OCI-LY3 (cell line): Measurements from ENCODE around the gene ARL13A.
"Not testable (repeated sequence)": the region's sequence is repeated elsewhere in the genome, so short reads cannot be mapped to it uniquely, and the experiment has no call there.

Experiments used
- H2AFZ ChIP-seq: fragments of 200-600, 300-600 bp; shearing (Covaris generic); 2 replicates; pipeline ENCODE4 v1.6.0; 2014; ENCODE audit warnings: antibody characterized with exemption, low read depth, low read length
- H3K27ac ChIP-seq: fragments of 200-600, 300-600 bp; sonication (generic); 2 replicates; pipeline ENCODE4 v1.5.1; 2014; ENCODE audit warnings: mild to moderate bottlenecking, low read length, moderate library complexity, mixed read lengths
- H3K27me3 ChIP-seq: fragments of 200-600, 300-600 bp; sonication (generic); 2 replicates; pipeline ENCODE4 v1.6.1; 2014; ENCODE audit warnings: low read depth, low read length, mixed read lengths
- H3K36me3 ChIP-seq: fragments of 200-600, 300-600 bp; sonication (generic); replicated peaks from 2 replicates; pipeline ENCODE3; 2014; ENCODE audit warnings: low read depth, low read length, mixed read lengths
- H3K4me1 ChIP-seq: fragments of 300-600, 200-600 bp; sonication (generic); 2 replicates; pipeline ENCODE4 v1.6.1; 2014; ENCODE audit warnings: low read length, mixed read lengths
- H3K4me2 ChIP-seq: fragments of 200-600, 300-600 bp; sonication (generic); 2 replicates; pipeline ENCODE4 v1.6.1; 2014; ENCODE audit warnings: low read length, mixed read lengths
- H3K4me3 ChIP-seq: fragments of 300-600, 200-600 bp; sonication (generic); 2 replicates; pipeline ENCODE4 v1.5.1; 2014; ENCODE audit warnings: antibody characterized with exemption, mild to moderate bottlenecking, low read length, moderate library complexity
- H3K79me2 ChIP-seq: fragments of 300-600, 200-600 bp; shearing (Covaris generic); 2 replicates; pipeline ENCODE4 v1.6.1; 2014; ENCODE audit warnings: mild to moderate bottlenecking, low read length, mixed read lengths
- H3K9ac ChIP-seq: fragments of 300-600, 200-600 bp; shearing (Covaris generic); 2 replicates; pipeline ENCODE4 v1.6.0; 2014; ENCODE audit warnings: mild to moderate bottlenecking, low read length, moderate library complexity
- H3K9me3 ChIP-seq: fragments of 200-600, 300-600 bp; shearing (Covaris generic); 2 replicates; pipeline ENCODE4 v1.6.1; 2014; ENCODE audit warnings: low read length, mixed read lengths; ENCODE audit not compliant: insufficient read depth
- H4K20me1 ChIP-seq: fragments of 200-600, 300-600 bp; sonication (generic); 2 replicates; pipeline ENCODE4 v1.6.1; 2016; ENCODE audit warnings: low read length, mixed read lengths; ENCODE audit not compliant: insufficient read depth
- EZH2phosphoT487 ChIP-seq: fragments of 200-600 bp; shearing (Covaris generic); IDR thresholded peaks from 2 replicates; pipeline ENCODE4 v1.6.1; 2018; ENCODE audit warnings: antibody characterized with exemption, mixed run types, low read depth
- TF ChIP-seq, protein P1 (sequence below): fragments of 200-600, 300-600 bp; sonication (generic); IDR thresholded peaks from 2 replicates; pipeline ENCODE4 v1.5.1; 2014; ENCODE audit warnings: antibody characterized with exemption, low read length, low read depth

ARL13A gene

DNA sequence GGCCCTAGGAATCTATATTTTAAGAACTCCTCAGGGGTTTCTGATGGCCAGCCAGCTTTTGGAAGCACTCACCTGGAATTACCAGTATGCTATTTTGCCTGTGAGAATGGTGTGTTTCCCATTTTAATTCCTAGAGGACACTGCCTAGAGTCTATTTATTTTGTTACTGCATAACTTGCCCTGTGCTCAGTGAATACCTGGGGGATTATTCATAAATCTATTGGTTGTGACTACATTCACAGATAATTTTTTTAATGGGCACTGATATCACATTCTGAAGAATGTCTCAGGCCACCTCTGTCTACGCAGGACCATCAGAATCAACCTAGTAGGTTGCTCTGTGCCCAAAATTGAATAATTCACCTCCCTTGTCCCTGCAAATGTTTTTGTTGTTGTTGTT lies 6.7 kb downstream of the ARL13A start:
- Histone ChIP-seq H3K9ac (no peak overlapping the region), H3K4me1 (no peaks in the 10 kb centered on the region), H2AFZ (no peak overlapping the region), H3K4me2 (no peak overlapping the region), H3K36me3 (no peaks in the 10 kb centered on the region), H3K27ac (no peak overlapping the region), H3K9me3 (no peaks in the 10 kb centered on the region), H3K4me3 (no peak overlapping the region), H4K20me1 (no peaks in the 10 kb centered on the region), H3K27me3 (no peaks in the 10 kb centered on the region), H3K79me2 (no peaks in the 10 kb centered on the region)
- TF ChIP-seq EZH2phosphoT487, result no peak
- TF ChIP-seq, protein P1, sequence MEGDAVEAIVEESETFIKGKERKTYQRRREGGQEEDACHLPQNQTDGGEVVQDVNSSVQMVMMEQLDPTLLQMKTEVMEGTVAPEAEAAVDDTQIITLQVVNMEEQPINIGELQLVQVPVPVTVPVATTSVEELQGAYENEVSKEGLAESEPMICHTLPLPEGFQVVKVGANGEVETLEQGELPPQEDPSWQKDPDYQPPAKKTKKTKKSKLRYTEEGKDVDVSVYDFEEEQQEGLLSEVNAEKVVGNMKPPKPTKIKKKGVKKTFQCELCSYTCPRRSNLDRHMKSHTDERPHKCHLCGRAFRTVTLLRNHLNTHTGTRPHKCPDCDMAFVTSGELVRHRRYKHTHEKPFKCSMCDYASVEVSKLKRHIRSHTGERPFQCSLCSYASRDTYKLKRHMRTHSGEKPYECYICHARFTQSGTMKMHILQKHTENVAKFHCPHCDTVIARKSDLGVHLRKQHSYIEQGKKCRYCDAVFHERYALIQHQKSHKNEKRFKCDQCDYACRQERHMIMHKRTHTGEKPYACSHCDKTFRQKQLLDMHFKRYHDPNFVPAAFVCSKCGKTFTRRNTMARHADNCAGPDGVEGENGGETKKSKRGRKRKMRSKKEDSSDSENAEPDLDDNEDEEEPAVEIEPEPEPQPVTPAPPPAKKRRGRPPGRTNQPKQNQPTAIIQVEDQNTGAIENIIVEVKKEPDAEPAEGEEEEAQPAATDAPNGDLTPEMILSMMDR, result no peak

DNA sequence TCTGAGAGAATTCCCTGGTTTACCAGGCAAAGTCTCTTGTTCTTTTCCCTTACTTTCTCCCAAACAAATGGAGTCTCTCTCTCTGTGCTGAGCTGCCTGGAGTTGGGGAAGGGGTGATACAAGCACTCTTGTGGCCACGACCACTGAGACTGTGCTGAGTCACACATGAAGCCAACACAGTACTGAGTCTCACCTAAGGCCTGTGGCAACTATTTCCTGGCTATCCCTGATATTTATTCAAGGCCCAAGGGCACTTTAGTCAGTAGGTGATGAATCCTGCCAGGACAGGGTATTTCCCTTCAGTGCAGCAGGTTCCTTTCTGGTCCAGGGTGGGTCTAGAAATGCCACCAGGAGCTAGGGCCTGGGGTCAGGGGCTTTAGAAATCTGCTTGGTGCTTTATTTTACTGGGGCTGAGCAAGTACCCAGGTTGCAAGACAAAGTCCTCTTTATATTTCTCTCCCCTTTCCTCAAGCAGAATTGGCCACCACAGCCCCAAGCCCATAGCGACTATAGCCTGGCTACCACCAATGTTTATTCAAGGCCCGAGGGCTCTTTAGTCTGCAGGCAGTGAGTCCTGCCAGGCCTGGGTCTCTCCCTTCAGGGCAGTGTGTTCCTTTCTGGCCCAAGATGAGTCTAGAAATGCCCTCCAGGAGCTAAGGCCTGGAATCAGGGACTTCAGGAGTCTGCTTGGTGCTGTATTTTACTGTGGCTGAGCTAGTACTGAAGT lies 10.5 kb downstream of the ARL13A start:
- Histone ChIP-seq H2AFZ (no peak overlapping the region), H3K36me3 (no peaks in the 10 kb centered on the region), H3K9ac (no peak overlapping the region), H3K27me3 (no peaks in the 10 kb centered on the region), H3K4me2 (no peak overlapping the region), H3K9me3 (no peaks in the 10 kb centered on the region), H3K79me2 (no peaks in the 10 kb centered on the region), H3K4me1 (no peaks in the 10 kb centered on the region), H3K27ac (no peak overlapping the region), H3K4me3 (no peak overlapping the region), H4K20me1 (no peaks in the 10 kb centered on the region)
- TF ChIP-seq EZH2phosphoT487, result no peak
- TF ChIP-seq, protein P1, result no peak

DNA sequence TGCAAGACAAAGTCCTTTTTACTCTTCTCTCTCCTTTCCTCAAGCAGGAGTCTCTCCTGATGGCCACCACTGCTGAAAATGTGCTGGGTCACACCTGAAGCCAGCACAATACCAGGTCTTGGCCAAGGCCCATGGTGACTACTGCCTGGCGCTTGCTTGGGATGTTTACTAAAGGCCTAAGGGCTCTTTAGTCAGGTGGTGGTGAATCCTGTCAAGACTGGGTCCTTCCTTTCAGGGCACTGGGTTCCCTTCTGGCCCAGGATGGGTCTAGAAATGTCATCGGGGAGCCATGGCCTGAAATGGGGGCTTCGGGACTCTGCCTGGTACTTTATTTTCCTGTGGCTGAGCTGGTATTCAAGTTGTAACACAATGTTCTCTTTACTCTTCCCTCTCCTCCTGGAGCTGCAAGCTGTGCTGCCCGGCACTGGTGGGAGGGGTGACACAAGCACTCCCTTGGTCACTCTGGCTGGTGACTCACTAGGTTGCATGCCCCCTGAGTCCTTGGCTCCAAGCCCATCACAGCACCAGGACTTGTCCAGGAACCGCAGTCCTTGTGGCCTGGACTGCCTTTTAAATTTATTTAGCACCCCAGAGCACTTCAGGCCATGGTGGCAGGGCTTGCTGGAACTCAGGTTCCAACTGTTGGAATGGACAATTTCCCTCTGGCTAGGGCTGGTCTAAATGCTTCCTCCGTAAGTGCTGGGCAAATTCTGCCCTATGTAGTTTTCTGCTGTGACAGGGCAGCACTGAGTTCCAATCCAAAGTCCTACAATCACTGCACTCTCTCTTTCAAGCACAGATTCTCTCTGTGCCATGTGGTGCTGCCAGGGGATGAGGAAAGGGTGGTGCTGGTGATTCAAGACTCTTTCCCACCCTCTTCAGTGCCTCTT lies 11.3 kb downstream of the ARL13A start:
- Histone ChIP-seq H2AFZ (no peak overlapping the region), H3K27me3 (no peaks in the 10 kb centered on the region), H3K4me2 (no peak overlapping the region), H3K9me3 (no peaks in the 10 kb centered on the region), H4K20me1 (no peaks in the 10 kb centered on the region), H3K9ac (no peak overlapping the region), H3K79me2 (no peaks in the 10 kb centered on the region), H3K27ac (no peak overlapping the region), H3K36me3 (no peaks in the 10 kb centered on the region), H3K4me1 (no peaks in the 10 kb centered on the region), H3K4me3 (no peak overlapping the region)
- no peak for TF ChIP-seq EZH2phosphoT487
- TF ChIP-seq, protein P1, result no peak

DNA sequence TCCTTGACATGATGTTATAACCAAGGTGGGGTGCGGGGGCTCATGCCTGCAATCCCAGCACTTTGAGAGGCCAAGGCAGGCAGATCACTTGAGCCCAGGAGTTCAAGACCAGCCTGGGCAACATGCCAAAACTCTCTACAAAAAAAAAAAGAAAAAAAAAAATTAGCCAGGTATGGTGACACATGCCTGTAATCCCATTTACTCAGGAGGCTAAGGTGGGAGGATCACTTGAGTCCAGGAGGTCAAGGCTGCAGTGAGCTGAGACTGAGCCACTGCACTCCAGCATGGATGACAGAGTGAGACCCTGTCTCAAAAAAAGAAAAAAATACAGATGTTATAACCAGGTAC lies 12.0 kb downstream of the ARL13A start:
- not testable (repeated sequence) for H4K20me1 ChIP-seq, H3K27me3 ChIP-seq, H3K4me2 ChIP-seq, H3K79me2 ChIP-seq, H3K9me3 ChIP-seq, H2AFZ ChIP-seq, H3K27ac ChIP-seq, H3K9ac ChIP-seq, H3K36me3 ChIP-seq, H3K4me3 ChIP-seq, H3K4me1 ChIP-seq
